HCT116 (cell line): ENCODE data around the gene GFRA3. TPM values are rescaled to one million over a fixed set of nuclear protein-coding genes. Genes with fewer than 3 reads are reported as not detected.
"Not testable (repeated sequence)": the region's sequence is repeated elsewhere in the genome, so short reads cannot be mapped to it uniquely, and the experiment has no call there.

Experiments used
- ATAC-seq: fragments of 200-7000 bp; cut with Tn5 transposase; 2 replicates; pipeline ENCODE4 v1.9.1; 2020; ENCODE audit warnings: mild to moderate bottlenecking, moderate library complexity
- Bru-seq: library from RNA; stranded (reverse); fragments of 400-500 nt; gene quantifications from one replicate; lab custom pipeline; 2021; lab: Mats Ljungman, UMichigan
- BruChase-seq, 2 experiments: library from RNA; stranded (reverse); fragments of 400-500 nt; gene quantifications; one replicate each; lab custom pipeline; 2021; lab: Mats Ljungman, UMichigan
- BruUV-seq: library from RNA; stranded (reverse); fragments of 400-500 nt; replicated peaks from 2 replicates; lab custom pipeline; 2021; lab: Mats Ljungman, UMichigan
- CTCF ChIA-PET: fragments of 300-600 bp; sonication (Branson Sonifier 250); formaldehyde crosslinking; loops from one replicate; lab custom pipeline; 2021; ENCODE audit warnings: antibody characterized with exemption; lab: Charles Lee
- POLR2A ChIA-PET: fragments of 300-600, 350-600 bp; sonication (Branson Sonifier 250); formaldehyde crosslinking; loops from one replicate; lab custom pipeline; 2021; ENCODE audit warnings: antibody characterized with exemption; lab: Charles Lee
- RAD21 ChIA-PET, 2 experiments: fragments of 300-600 bp; sonication (Branson Sonifier 250); formaldehyde crosslinking; loops; one replicate each; lab custom pipeline; 2023; ENCODE audit warnings: low total read pairs in 2 of 2; ENCODE audit not compliant: uncharacterized antibody in 2 of 2, unreplicated experiment in 2 of 2, low non-redundant PET in 1 of 2; lab: Charles Lee
- DNase-seq: peaks from one replicate; pipeline ENCODE4 v3.0.0-alpha.2; 2010; ENCODE audit warnings: low read depth, low spot score
- H2AFZ ChIP-seq: fragments of 200-600 bp; shearing (Covaris generic), sonication (generic); 2 replicates; pipeline ENCODE4 v1.6.1; 2017; ENCODE audit warnings: low read depth, mixed run types, mixed read lengths, antibody characterized with exemption, low read length; ENCODE audit not compliant: poor library complexity, severe bottlenecking
- H3K27ac ChIP-seq: 2 replicates; pipeline ENCODE4 v1.5.1; 2012; ENCODE audit warnings: low read depth, low read length
- H3K27me3 ChIP-seq: fragments of 200-600 bp; sonication (generic); 2 replicates; pipeline ENCODE4 v1.6.1; 2016; ENCODE audit warnings: mixed run types, low read length, mixed read lengths; ENCODE audit not compliant: insufficient read depth
- H3K36me3 ChIP-seq, 2 experiments: fragments of 200-500 bp in 1 of 2; fragments of 200-600 bp in 1 of 2; sonication (Bioruptor generic) in 1 of 2; sonication (generic) in 1 of 2; 2 replicates each; pipeline versions ENCODE4 v1.5.1 to v1.6.1; 2014 to 2016; ENCODE audit warnings: low read length in 2 of 2, inconsistent platforms in 1 of 2, mixed read lengths in 1 of 2, mixed run types in 1 of 2; ENCODE audit not compliant: insufficient read depth in 2 of 2, control insufficient read depth in 1 of 2
- H3K4me1 ChIP-seq, 2 experiments: fragments of 200-600 bp in 1 of 2; sonication (generic) in 1 of 2; 2 replicates each; pipeline versions ENCODE4 v1.5.1 to v1.6.1; 2012 to 2017; ENCODE audit warnings: low read length in 2 of 2, inconsistent platforms in 1 of 2, mild to moderate bottlenecking in 1 of 2, mixed read lengths in 1 of 2, mixed run types in 1 of 2, moderate library complexity in 1 of 2; ENCODE audit not compliant: insufficient read depth in 2 of 2, control insufficient read depth in 1 of 2
- H3K4me2 ChIP-seq: fragments of 200-600 bp; sonication (generic); 2 replicates; pipeline ENCODE4 v1.6.1; 2017; ENCODE audit warnings: mixed run types, low read length, mixed read lengths
- H3K4me3 ChIP-seq, 2 experiments: fragments of 200-600 bp in 1 of 2; sonication (generic) in 1 of 2; replicated peaks in 1 of 2; 2 replicates each; pipeline ENCODE4 v1.5.1; 2011 to 2016; ENCODE audit warnings: low read length in 2 of 2, control low read depth in 1 of 2, low read depth in 1 of 2, mild to moderate bottlenecking in 1 of 2, mixed read lengths in 1 of 2, mixed run types in 1 of 2
- H3K79me2 ChIP-seq: fragments of 200-600 bp; sonication (generic); 2 replicates; pipeline ENCODE4 v1.6.1; 2017; ENCODE audit warnings: mild to moderate bottlenecking, mixed run types, low read length, moderate library complexity, mixed read lengths; ENCODE audit not compliant: insufficient read depth
- H3K9ac ChIP-seq: fragments of 200-600 bp; sonication (generic); 2 replicates; pipeline ENCODE4 v1.6.1; 2016; ENCODE audit warnings: low read length, mixed read lengths
- H3K9me2 ChIP-seq: fragments of 200-600 bp; sonication (generic), shearing (Covaris generic); 2 replicates; pipeline ENCODE4 v1.6.1; 2017; ENCODE audit warnings: mixed run types, mild to moderate bottlenecking, moderate library complexity; ENCODE audit not compliant: insufficient read depth
- H3K9me3 ChIP-seq, 2 experiments: fragments of 200-500 bp in 1 of 2; fragments of 200-600 bp in 1 of 2; sonication (Bioruptor generic) in 1 of 2; sonication (generic) in 1 of 2; 2 replicates each; pipeline ENCODE4 v1.6.1; 2014 to 2017; ENCODE audit warnings: low read length in 2 of 2, mixed read lengths in 2 of 2, inconsistent platforms in 1 of 2, low read depth in 1 of 2, mild to moderate bottlenecking in 1 of 2, mixed run types in 1 of 2, moderate library complexity in 1 of 2; ENCODE audit not compliant: control insufficient read depth in 1 of 2, insufficient read depth in 1 of 2
- H4K20me1 ChIP-seq: fragments of 200-600 bp; sonication (generic), shearing (Covaris generic); 2 replicates; pipeline ENCODE4 v1.6.1; 2017; ENCODE audit warnings: mixed run types, mild to moderate bottlenecking, moderate library complexity; ENCODE audit not compliant: insufficient read depth
- CBX3 ChIP-seq: IDR thresholded peaks from 2 replicates; pipeline ENCODE4 v1.6.1; 2012; ENCODE audit warnings: low read depth
- CTCF ChIP-seq, 3 experiments: fragments of 200-600 bp in 1 of 3; sonication (generic) in 1 of 3; IDR thresholded peaks in 2 of 3; conservative IDR thresholded peaks in 1 of 3; 2 replicates each; pipeline ENCODE4 v1.5.1; 2012 to 2017; ENCODE audit warnings: low read depth in 2 of 3, low read length in 2 of 3, antibody characterized with exemption in 1 of 3, borderline replicate concordance in 1 of 3, control low read depth in 1 of 3, mild to moderate bottlenecking in 1 of 3, mixed read lengths in 1 of 3, mixed run types in 1 of 3, moderate library complexity in 1 of 3; ENCODE audit not compliant: insufficient read depth in 1 of 3
- EGR1 ChIP-seq: IDR thresholded peaks from 2 replicates; pipeline ENCODE4 v1.6.1; 2012; ENCODE audit warnings: low read depth
- EZH2 ChIP-seq: fragments of 200-600 bp; sonication (generic); IDR thresholded peaks from 2 replicates; pipeline ENCODE4 v1.6.1; 2017; ENCODE audit warnings: antibody characterized with exemption, mixed run types
- EZH2phosphoT487 ChIP-seq: fragments of 200-600 bp; IDR thresholded peaks from 2 replicates; pipeline ENCODE4 v1.6.1; 2018; ENCODE audit warnings: antibody characterized with exemption, borderline replicate concordance
- FOSL1 ChIP-seq: IDR thresholded peaks from 2 replicates; pipeline ENCODE4 v1.6.1; 2012; ENCODE audit warnings: low read depth
- MAX ChIP-seq: IDR thresholded peaks from 2 replicates; pipeline ENCODE4 v1.6.1; 2012
- POLR2A ChIP-seq: IDR thresholded peaks from 2 replicates; pipeline ENCODE4 v1.7.0; 2011; ENCODE audit warnings: borderline replicate concordance; ENCODE audit not compliant: insufficient read depth, insufficient read length; ENCODE audit errors: extremely low read depth
- POLR2AphosphoS5 ChIP-seq: IDR thresholded peaks from 2 replicates; pipeline ENCODE4 v1.6.1; 2011; ENCODE audit warnings: mild to moderate bottlenecking, low read depth, low read length, moderate library complexity
- RAD21 ChIP-seq: IDR thresholded peaks from 2 replicates; pipeline ENCODE4 v1.6.1; 2012; ENCODE audit warnings: low read depth, mild to moderate bottlenecking
- REST ChIP-seq: IDR thresholded peaks from 2 replicates; pipeline ENCODE4 v1.6.1; 2012; ENCODE audit warnings: low read depth
- SIN3A ChIP-seq: IDR thresholded peaks from 2 replicates; pipeline ENCODE4 v1.6.1; 2012; ENCODE audit warnings: low read depth
- SP1 ChIP-seq: IDR thresholded peaks from 2 replicates; pipeline ENCODE4 v1.6.1; 2012; ENCODE audit warnings: low read depth
- YY1 ChIP-seq: IDR thresholded peaks from 2 replicates; pipeline ENCODE4 v1.6.1; 2011; ENCODE audit warnings: low read length, low read depth, moderate library complexity, mild to moderate bottlenecking; ENCODE audit not compliant: insufficient replicate concordance; ENCODE audit errors: extremely low read depth
- ZNF274 ChIP-seq: fragments of 200-500 bp; sonication (Bioruptor generic); IDR thresholded peaks from 2 replicates; pipeline ENCODE4 v1.6.1; 2014; ENCODE audit warnings: mild to moderate bottlenecking, low read depth, low read length, inconsistent platforms
- intact Hi-C: fragments of 100-400 bp; cut with micrococcal nuclease; formaldehyde crosslinking; loops from 2 replicates; pipeline ENCODE4 v1.10.0; 2022
- long read RNA-seq: library from polyadenylated mRNA; unstranded; transcript quantifications from one replicate; pipeline ENCODE4 v2.0.0, GENCODE V29; 2021; ENCODE audit not compliant: unreplicated experiment
- polyA plus RNA-seq: library from polyadenylated mRNA; unstranded; fragments of >200 nt; gene quantifications from 2 replicates; pipeline ENCODE4 v1.2.1, GENCODE V29; 2012; ENCODE audit warnings: missing spikeins
- total RNA-seq: library from RNA; stranded (reverse); gene quantifications from one replicate; pipeline ENCODE4 v1.2.1, GENCODE V29; 2021; ENCODE audit not compliant: unreplicated experiment

GFRA3 gene
- total RNA-seq, result not detected
- polyA plus RNA-seq, result 0.07 TPM in 1 of 2 replicates, not detected in the other
- Bru-seq, nascent RNA, result percentile 16 among the genes with signal in this experiment
- BruChase-seq, experiment 1, labeled RNA remaining after a 6-hour chase, result percentile 22 among the genes with signal in this experiment
- percentile 22 among the genes with signal in this experiment for BruChase-seq, experiment 2, labeled RNA remaining after a 2-hour chase
- long read RNA-seq, result 0 reads

GRCh38 chr5:138274189-138274853 is at the start of gene GFRA3:
GFRA3 (minus strand) TSS chr5:138274621; CDS start chr5:138274424, 197 bp downstream.
- Histone ChIP-seq H3K27ac (no peak within 1 kb of the TSS), H3K4me2 (no peak within 1 kb of the TSS), H2AFZ (no peak within 1 kb of the TSS), H3K9me2 (no peaks in the 10 kb centered on the region), H3K4me3 (no peak within 1 kb of the TSS), H3K9me3 (no peaks in the 10 kb centered on the region), H3K36me3 (no peaks in the 10 kb centered on the region), H3K79me2 (no peaks in the 10 kb centered on the region), H4K20me1 (no peaks in the 10 kb centered on the region), H3K4me1 (no peaks in the 10 kb centered on the region)
- no peak for ATAC-seq
- ChIA-PET RAD21 (no interaction called here), CTCF (no interaction called here), POLR2A (no interaction called here)
- DNase-seq, result no peak
- intact Hi-C loops, result no loop called here
- TF ChIP-seq POLR2AphosphoS5, result no peak
- no peak for TF ChIP-seq CBX3
- TF ChIP-seq CTCF (IDR thresholded peaks at IDR 0.05 in 2 of 3, conservative IDR thresholded peaks at IDR 0.05 in 1 of 3; ENCODE audit: borderline replicate concordance in 1 of 3, insufficient read depth in 1 of 3, low read depth in 2 of 3, low read length in 2 of 3), result no peak
- TF ChIP-seq MAX, result no peak
- TF ChIP-seq FOSL1, result no peak
- no peak for TF ChIP-seq EZH2phosphoT487
- TF ChIP-seq ZNF274, result no peak
- no peak for TF ChIP-seq POLR2A
- TF ChIP-seq RAD21, result no peak
- no peak for TF ChIP-seq EGR1
- TF ChIP-seq REST, result no peak
- no peak for TF ChIP-seq SIN3A
- no peak for TF ChIP-seq SP1
- no peak for TF ChIP-seq YY1
- no peak for TF ChIP-seq EZH2
- TF ChIP-seq, all 23 proteins: peak for 0
- no peaks in the 10 kb centered on the region for H3K27me3 ChIP-seq
- H3K9ac ChIP-seq, result no peak within 1 kb of the TSS
- no TSS peak for BruUV-seq

- intact Hi-C loops, BruUV-seq, H3K27me3 ChIP-seq, RAD21 ChIA-PET, H3K9me2 ChIP-seq, H3K4me1 ChIP-seq, H4K20me1 ChIP-seq, DNase-seq, H2AFZ ChIP-seq, H3K27ac ChIP-seq, CTCF ChIA-PET, H3K4me3 ChIP-seq, H3K4me2 ChIP-seq, H3K9me3 ChIP-seq, H3K79me2 ChIP-seq, H3K36me3 ChIP-seq, H3K9ac ChIP-seq, POLR2A ChIA-PET, ATAC-seq: not testable (repeated sequence)
Measured at GRCh38 chr5:138318211-138318610, 43.8 kb upstream of the GFRA3 start.
